Activated CD4-positive, alpha-beta T cell treated with anti-CD3 and anti-CD28 coated beads, Interleukin-2, amount 50 U/mL, for 16 hours (primary cell): ENCODE data around the gene KCNH8.

ENCODE experiments used
- DNase-seq: peaks from one replicate; pipeline ENCODE4 v3.0.0-alpha.2; 2020

Gene KCNH8

DNA sequence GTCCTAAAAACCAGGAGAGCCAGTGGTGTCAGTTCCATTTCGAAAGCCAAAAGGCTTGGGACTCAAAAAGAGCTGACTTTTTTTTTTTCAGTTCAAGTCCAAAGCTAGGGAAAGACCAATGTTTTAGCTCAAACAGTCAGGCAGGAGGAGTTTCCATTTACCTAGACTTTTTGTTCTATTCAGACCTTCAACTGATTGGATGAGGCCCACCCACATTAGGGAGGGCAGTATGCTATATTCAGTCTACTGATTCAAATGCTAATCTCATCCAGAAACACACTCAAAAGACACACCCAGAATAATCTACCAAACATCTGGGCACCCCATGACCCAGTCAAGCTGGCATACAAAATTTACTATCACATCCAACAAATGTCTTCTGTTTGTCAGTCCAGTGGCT lies 374.0 kb downstream of the KCNH8 start:
- no peak for DNase-seq

DNA sequence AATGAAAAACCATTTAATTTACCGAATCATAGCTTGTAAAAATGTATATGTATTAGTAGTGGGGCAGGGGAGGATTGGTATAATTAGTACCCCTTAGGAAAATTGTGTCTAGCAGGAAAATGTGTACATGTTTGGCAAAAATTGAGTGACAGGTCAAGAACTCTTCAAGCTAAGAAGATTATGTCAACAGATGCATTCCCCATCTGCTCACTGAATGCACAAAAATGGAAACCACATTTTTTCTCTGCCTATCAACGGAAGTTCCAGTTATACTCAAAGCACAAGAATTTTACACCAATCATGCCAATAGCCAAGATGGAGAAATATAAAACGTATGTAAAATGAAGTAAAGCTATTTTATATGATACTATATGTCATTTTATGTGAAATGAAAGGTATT lies 377.8 kb downstream of the KCNH8 start:
- DNase-seq: no peak

DNA sequence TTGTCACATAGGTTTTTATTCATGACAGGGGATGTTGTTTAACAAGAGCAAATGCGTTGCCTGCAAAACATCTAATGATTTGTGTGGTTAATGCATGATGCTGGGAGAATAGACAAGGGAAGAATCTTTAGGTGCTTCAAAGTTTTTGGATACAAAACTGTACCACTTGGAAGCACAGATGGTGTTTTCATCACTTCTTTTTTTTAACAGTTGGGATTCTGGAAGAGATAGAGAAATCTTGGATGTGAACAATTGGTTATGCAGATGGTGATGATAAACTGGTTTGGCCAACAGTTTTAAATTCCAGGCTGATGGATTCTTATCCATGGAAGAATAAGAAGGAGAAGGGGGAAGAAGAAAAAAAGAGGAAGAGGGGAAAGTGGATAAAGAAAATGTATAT lies 379.4 kb downstream of the KCNH8 start:
- DNase-seq: no peak

DNA sequence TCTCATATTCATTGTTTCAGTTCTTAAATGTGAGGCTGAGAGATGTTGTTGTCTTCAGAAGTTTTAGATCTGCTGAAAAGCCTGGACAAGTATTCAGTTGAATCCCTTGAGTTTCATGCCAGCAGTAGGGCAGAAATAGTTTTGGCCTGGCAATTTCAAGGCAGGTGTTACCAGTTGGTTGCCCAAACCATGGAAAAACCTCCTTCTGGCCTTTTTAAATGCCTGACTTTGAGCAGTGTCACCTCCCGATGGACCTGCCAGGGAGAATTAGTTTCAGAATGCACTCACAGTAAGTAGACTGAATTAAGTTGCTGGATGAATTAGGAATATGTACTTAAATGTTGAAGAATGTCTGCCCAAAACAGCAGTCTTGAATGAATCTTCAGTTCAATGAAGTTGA lies 383.1 kb downstream of the KCNH8 start:
- no peak for DNase-seq

DNA sequence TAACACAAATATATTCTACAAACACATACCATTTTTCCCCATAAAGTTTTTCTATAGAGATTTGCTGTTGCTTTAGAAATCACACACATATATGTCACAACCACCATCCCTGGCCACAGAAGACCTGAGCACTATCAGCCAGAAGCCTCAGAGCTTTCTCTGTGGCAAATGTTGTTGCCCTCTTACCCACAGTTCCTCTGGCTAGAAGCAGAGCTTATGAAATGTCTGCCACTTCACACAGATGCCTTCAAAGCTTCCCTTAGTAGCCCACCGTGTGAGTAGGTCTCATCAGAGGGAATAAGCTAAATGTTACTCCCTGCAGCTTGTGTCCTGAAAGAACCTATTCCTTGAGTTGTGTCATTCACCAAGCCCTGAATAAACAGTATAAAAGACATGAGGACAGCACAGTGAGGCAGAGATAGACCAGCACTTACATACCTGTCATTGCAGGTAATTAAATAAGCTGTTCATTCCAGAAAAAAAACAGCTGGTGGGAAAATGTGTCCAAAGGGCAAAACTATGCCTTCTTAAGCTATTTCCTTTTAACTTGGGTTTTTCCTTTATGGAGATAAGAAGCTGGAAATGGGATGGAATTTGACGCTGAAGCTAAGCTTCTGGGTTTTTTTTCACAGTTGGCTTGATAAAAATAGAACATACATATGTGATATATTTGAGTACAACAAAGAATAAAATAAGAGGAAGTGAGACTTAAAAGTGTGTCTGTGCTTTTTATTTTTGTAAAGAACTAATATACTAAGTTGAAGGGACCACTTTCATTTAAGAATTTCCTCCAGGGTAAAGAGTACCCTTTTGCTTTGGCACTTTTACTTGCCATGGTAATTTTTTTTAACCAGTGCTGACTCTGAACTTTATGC lies 391.4 kb downstream of the KCNH8 start:
- DNase-seq: no peak

DNA sequence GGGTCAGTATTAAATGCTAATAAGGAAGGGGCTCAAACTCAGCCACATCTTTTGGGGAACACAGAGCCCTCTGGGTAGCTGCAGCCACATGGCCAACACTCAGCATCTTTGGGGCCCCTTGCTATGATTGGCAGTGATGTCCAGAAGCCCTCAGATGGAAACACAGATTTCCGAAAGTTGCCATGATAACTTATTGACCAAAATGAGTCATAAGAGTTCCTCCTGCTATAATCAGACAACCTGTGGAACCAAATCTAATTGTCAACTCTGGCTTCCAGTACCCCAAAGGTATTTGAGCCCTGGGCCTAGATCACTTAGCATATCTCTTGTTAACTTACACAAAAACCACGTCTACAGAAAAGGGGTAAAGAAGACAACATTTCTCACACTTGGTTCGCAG lies 392.2 kb downstream of the KCNH8 start:
- DNase-seq: no peak

DNA sequence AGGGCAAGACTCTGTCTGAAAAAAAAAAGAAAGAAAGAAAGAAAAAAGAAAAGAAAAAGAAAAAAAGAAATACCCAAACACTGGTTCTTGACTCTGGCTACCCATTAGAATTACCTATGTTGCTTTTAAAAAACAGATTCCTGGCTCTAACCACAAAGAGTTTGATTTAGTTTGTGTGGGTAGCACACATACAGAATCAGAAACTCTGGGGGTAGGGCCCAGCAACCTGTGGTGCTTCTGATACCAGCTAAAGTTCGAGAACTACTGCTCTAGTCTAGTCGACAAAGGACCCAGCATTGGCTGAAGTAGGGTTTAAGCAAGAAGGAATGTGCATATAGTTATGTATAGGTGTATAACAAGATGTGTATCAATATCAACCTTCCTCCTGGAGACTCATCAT lies 393.0 kb downstream of the KCNH8 start:
- no peak for DNase-seq

DNA sequence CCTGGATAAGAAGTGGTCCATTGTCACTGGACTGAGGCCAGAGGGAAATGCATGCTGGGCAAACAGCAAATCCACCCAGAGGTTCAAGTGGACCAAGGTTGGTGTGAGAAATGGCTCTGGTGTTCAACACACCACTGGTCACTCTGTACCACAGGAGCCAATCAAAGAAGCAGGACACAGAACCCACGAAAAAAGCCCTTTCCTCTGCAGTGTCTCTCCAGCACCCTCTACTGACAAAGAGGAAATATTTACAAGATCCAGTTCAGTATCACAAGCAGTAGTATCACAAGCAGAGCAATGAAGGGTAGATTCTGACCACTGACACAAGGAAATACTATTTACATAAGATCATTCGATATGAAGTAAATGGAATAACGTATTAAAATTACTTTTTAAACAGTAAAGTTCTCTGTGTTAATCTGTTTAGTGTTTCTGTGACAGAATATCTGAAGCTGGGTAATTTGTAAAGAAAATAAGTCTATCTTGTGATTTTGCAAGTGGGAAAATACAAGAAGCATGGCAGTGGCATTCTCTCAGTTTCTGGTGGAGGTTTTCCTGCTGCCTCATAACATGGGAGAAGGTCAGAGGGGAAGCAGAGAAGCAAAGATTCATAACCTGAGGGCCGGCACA lies 395.0 kb downstream of the KCNH8 start:
- peak; percentile 2 for DNase-seq

DNA sequence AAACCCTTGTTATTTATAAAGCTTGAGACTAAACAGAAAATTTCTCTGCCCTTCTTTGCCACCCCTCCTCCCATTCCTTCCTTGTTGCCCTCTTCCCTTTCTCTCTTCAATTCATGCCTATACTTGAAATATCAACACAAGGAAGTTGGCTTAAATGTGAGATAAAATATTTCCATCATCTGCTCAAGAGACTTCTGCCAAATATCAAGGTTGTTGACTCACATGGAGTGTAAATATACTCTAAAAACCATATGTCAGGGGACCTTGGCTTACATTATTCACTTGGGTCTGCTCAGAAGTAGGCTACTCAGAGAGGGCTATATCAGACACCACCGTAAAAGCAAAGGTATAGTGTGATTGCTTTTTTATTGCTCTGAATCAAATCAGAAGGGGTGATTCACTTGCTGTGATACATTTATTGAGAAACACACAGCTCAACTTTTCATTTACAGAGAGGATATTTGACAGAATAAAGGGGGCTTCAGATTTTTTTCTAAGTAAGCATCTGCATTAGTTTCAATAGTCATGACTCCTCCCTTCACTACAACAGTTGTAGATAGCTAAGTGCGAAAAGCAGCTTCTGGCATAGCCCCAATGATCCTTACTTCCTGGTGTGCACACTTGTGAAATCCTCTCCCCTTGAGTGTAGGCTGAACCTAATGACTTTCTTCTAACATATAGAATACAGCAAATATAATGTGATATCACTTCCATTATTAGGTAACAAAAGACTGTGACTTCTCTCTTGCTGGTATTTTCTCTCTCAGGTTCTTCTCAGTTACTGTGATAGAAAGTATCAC lies 399.6 kb downstream of the KCNH8 start:
- no peak for DNase-seq

DNA sequence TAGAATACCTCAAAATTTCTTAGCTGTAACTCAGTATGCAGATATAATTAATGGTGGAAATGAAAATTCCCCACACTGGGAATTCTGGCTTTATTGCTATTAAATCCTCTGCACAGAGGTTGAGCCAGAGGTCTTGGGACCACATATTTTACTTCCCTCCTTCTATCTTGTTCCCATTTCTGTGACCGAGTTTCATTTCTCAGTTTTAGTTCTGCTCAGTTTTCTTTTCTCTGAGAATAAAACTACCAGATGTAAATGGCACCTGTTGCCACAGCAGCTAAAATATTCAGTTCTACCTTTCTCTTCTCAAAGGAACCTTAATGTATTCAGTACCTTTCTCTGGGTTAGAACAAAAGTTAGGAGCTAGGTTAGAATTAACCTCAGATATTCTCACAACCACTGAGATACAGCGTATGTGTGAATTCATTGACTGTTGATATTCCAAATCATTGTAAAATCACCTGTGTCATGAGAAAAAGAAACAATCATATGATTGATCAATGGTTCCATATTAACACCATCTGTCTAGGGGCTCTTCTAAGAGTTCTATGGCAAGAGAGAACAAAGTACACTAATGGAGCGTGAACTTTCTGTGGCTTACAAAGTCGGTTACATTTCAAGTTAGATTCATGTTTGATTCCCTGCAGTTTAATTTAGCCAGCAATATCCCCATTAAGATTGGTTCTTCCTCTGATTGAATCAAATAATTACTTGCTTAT lies 411.6 kb downstream of the KCNH8 start:
- no peak for DNase-seq

DNA sequence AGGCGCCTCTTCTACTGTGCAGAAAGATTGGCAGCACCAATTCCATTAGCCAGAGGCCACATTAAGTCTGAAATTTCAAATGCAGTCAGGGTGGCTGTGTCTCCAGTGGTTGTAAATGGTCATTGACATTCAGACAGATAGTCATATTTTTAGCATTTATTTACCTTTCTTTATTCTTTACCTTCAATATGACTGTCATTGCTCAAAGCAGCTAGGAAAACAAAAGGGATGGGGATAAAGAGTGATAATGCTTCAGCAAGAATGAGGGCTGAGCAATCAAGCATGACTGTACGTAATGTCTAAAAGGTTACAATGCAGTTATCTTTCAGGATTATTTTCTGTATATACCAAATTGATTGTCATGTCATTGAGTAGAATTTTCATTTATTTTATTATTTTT lies 425.3 kb downstream of the KCNH8 start:
- no peak for DNase-seq

DNA sequence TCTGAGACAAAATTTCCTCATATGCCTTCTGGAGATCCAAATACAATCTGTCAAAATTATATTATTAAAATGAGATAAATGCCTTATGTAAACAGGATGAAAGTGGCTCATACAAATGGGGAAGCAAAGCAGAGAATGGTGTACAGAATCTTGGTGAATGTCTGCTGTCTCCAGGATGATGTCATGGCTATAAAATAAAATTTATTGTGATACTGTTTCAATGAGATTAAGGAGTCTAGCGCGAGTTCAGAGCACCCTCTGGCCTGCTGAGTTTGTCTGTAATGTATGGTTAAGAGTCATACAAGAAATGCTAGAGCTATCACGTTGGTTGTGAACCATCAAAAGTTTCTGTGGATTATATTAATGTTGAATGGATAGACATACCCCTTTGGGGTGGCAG lies 426.0 kb downstream of the KCNH8 start:
- no peak for DNase-seq

DNA sequence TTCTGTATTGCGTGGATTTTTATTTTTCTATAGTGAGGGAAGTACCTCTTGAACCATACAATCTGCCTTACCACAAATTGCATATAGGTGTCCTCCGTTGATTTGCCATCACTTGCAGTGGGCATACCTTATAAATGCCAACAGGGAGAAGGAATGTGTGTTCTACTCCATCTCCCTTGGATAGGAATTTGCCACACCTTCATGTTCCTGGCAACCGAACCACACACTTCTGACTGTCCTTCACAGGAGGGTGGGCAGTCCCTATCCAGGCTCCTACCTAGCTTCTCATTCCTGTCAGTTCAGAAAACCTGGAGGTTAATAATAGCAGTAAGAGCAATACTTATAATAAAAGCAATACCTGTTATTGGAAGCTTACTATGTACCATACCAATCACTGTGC lies 428.0 kb downstream of the KCNH8 start:
- no peak for DNase-seq
